ENCODE results near the gene CCDC159. TPM values are rescaled to one million over a fixed set of nuclear protein-coding genes. Genes with fewer than 3 reads are reported as not detected.

Gene CCDC159
- total and polyA plus RNA-seq, 10 donors, result 34.7 to 83.7 (median 52.8) TPM

DNA sequence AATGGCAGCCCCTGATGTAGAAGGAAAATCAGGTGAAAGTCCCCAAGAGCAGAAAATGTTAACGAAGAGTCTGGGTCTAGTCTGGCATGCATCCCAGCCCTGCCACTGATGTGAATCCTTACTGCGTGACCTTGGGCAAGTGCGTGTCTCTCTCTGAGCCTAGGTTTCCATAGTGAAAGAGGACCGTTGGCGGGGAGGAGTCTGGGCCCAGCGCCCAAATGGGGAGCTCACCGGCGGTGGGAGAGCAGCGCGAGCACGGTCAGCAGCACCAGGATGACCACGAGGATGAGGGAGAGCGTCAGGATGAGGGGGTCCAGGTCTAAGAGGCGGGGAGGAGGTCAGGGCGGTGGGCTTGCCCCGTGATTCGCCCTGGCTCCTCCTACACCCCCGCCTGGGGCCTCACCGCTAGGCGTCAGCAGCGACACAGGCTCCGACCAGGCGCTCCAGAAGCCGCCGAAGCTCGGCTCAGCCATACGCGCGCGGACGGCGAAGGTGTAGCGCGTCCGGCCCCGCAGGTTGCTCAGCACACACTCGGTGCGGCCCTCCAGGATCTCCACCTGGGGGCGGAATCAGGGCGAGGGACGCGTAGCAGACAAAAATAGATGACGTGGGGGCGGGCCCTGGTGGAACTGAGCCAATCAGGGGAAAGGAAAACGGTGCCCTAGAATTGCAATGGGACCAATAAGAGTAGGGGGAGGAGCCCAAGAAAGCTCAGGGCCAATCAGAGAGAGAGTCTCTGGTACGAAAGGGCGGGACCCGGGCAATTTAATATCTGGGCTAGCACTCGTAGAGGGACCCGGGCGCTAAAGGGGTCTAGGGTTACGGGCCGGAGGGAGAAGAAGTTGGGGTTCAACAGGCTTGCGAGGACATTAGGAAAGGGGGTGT, 34.6 kb downstream of the CCDC159 start:
- intact Hi-C loops (cut with DNase I; ENCODE audit: low total_unique reads), result loop anchor here (5.0 kb wide), 1 partner anchor 56 kb away; the partner anchor contains the start of genes ODAD3 and PRKCSH
- H3K9me3 ChIP-seq, result no peaks in the 10 kb centered on the region
- peak; percentile 98 for DNase-seq
- peaks cover 36 to 91% (median 75%) of the 10 kb centered on the region in 6 donors for H3K4me1 ChIP-seq
- H3K27me3 ChIP-seq (replicated peaks in 1 of 7), result peaks cover 0 to 26% (median 0%) of the 10 kb centered on the region in 7 donors
- peak in 2 of 3 donors; percentile 78 to 92 for TF ChIP-seq POLR2A (IDR thresholded peaks at IDR 0.05)
- peak; percentile 98 to 99 (median 99) for TF ChIP-seq POLR2AphosphoS5 (IDR thresholded peaks at IDR 0.05)
- TF ChIP-seq, protein P1, sequence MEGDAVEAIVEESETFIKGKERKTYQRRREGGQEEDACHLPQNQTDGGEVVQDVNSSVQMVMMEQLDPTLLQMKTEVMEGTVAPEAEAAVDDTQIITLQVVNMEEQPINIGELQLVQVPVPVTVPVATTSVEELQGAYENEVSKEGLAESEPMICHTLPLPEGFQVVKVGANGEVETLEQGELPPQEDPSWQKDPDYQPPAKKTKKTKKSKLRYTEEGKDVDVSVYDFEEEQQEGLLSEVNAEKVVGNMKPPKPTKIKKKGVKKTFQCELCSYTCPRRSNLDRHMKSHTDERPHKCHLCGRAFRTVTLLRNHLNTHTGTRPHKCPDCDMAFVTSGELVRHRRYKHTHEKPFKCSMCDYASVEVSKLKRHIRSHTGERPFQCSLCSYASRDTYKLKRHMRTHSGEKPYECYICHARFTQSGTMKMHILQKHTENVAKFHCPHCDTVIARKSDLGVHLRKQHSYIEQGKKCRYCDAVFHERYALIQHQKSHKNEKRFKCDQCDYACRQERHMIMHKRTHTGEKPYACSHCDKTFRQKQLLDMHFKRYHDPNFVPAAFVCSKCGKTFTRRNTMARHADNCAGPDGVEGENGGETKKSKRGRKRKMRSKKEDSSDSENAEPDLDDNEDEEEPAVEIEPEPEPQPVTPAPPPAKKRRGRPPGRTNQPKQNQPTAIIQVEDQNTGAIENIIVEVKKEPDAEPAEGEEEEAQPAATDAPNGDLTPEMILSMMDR (IDR thresholded peaks at IDR 0.05 in 8 of 11, conservative IDR thresholded peaks at IDR 0.05 in 3 of 11), result peak; percentile 84 to 92 (median 88)
- peaks cover 0 to 16% (median 2%) of the 10 kb centered on the region in 6 donors for H3K36me3 ChIP-seq
- peak overlapping the region; percentile 83 to 97 (median 94) for H3K27ac ChIP-seq
- H3K4me3 ChIP-seq, result peak overlapping the region; percentile 49 to 81 (median 61)
- 0 to 2% (median 2%) methylated on average over 38 to 54 of the region's 54 CpGs for WGBS, 5 donors

DNA sequence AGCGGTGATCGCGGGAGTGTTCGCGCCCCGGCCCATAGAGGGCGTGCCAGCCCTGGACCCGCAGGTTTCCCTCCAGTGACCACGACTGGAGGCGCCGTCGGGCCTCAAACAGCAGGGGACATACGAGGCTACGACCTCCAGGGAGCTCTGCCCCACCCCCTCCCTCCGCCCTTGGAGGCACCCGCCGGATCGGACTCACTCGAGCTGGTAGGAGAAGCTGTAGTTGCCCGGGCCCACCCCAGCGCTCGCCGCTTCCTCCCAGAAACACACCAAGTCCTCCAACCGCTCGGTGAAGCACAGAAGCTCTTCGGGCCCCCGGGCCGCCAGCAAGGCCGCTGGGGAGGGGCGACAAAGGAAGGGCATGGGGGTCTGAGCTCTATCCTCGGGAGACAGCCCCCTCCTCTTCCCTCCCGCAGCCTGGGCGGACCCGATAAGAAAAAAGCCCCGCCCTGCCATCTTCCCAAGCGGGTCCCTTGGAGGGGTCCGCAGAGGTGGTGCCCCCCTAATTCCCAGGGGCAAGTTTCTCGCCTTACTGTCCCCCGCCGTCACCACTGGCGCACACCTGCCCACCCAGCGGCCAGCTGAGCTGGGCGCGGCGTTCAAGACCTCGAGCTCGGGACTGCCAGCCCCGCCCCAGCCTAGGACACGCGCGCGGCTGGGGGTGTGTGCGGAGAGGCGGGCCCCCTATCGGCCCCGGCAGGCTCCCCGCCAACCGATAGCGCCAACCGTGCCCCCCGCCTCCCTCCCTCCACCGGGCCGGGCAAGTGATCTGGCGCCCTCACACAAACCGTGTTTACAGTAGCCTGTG, 36.8 kb downstream of the CCDC159 start:
- Histone ChIP-seq H3K27ac (peak overlapping the region; percentile 2 to 97 (median 75)), H3K9me3 (no peaks in the 10 kb centered on the region), H3K4me3 (peak overlapping the region; percentile 31 to 81 (median 46)), H3K4me1 (peaks cover 15 to 90% (median 66%) of the 10 kb centered on the region in 6 donors), H3K27me3 (replicated peaks in 1 of 7) (peaks cover 0 to 26% (median 0%) of the 10 kb centered on the region in 7 donors), H3K36me3 (peaks cover 0 to 11% (median 2%) of the 10 kb centered on the region in 6 donors)
- intact Hi-C loops (cut with DNase I; ENCODE audit: low total_unique reads), result loop anchor here (5.0 kb wide), 1 partner anchor 54 kb away; the partner anchor contains the start of genes ODAD3 and PRKCSH
- TF ChIP-seq POLR2A (IDR thresholded peaks at IDR 0.05) (no peak), POLR2AphosphoS5 (IDR thresholded peaks at IDR 0.05) (peak; percentile 48 to 64 (median 51))
- TF ChIP-seq, protein P1 (IDR thresholded peaks at IDR 0.05 in 8 of 11, conservative IDR thresholded peaks at IDR 0.05 in 3 of 11), result peak in 10 of 11 experiments; percentile 48 to 82 (median 74)
- WGBS, 5 donors, result 1 to 2% (median 1%) methylated on average over 27 to 65 of the region's 65 CpGs
- peak; percentile 91 for DNase-seq

DNA sequence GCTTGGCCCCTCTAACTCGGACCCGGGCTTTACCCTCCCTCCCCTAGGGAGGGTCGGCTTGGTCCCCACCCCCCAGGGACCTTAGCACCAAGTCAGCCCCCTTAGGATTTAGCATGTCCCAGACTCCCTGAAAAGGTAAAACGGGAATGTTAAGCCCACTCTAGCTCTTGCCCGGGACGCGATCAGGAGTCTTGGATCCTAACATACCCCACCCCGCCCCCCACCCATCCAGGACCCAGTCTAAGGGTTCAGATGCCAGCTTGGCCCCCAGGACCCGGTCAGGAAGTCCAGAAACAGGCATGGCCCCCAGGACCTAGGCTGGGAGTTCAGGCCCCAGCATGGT, 37.4 kb downstream of the CCDC159 start:
- peaks cover 14 to 84% (median 62%) of the 10 kb centered on the region in 6 donors for H3K4me1 ChIP-seq
- 2 to 7% (median 5%) methylated on average over 9 of the region's 9 CpGs for WGBS, 5 donors

More for the DNA sequence above, 37.4 kb downstream of the CCDC159 start:
- intact Hi-C loops (cut with DNase I; ENCODE audit: low total_unique reads), result loop anchor here (5.0 kb wide), 1 partner anchor 54 kb away; the partner anchor contains the start of genes ODAD3 and PRKCSH
- Histone ChIP-seq H3K9me3 (no peaks in the 10 kb centered on the region), H3K36me3 (peaks cover 0 to 5% (median 0%) of the 10 kb centered on the region in 6 donors), H3K4me3 (peak overlapping the region; percentile 31 to 81 (median 46)), H3K27me3 (replicated peaks in 1 of 7) (peaks cover 0 to 26% (median 0%) of the 10 kb centered on the region in 7 donors), H3K27ac (peak overlapping the region in 7 of 8 donors; percentile 51 to 97 (median 76))
- DNase-seq, result no peak
- no peak for TF ChIP-seq POLR2AphosphoS5 (IDR thresholded peaks at IDR 0.05)
- no peak for TF ChIP-seq POLR2A (IDR thresholded peaks at IDR 0.05)
- TF ChIP-seq, protein P1 (IDR thresholded peaks at IDR 0.05 in 8 of 11, conservative IDR thresholded peaks at IDR 0.05 in 3 of 11), result no peak

All from spleen (tissue), 11 donors.